Lower lobe of right lung (tissue), 2 donors: ENCODE measurements around the gene C4orf36. TPM values are rescaled to one million over a fixed set of nuclear protein-coding genes. Genes with fewer than 3 reads are reported as not detected.
A peak's percentile ranks its signal among the peaks of the same experiment; 100 is the strongest.

ENCODE experiments used
- ATAC-seq, 2 donors: fragments of 200-7000 bp; cut with Tn5 transposase; one replicate each; pipeline ENCODE4 v1.9.1; 2020 to 2022; ENCODE audit warnings: mild to moderate bottlenecking in 2 of 2, moderate library complexity in 2 of 2
- DNase-seq: peaks from one replicate; pipeline ENCODE4 v3.0.0-alpha.2; 2020
- H3K27ac ChIP-seq: fragments of 200-600 bp; one replicate; pipeline ENCODE4 v1.8.0; 2022
- H3K27me3 ChIP-seq: fragments of 200-600 bp; one replicate; pipeline ENCODE4 v1.8.0; 2022; ENCODE audit warnings: low read depth
- H3K36me3 ChIP-seq: fragments of 200-600 bp; one replicate; pipeline ENCODE4 v1.8.0; 2022; ENCODE audit warnings: mild to moderate bottlenecking
- H3K4me1 ChIP-seq: fragments of 200-600 bp; one replicate; pipeline ENCODE4 v1.8.0; 2022
- H3K4me3 ChIP-seq: fragments of 200-600 bp; one replicate; pipeline ENCODE4 v1.8.0; 2022; ENCODE audit warnings: mild to moderate bottlenecking
- H3K9me3 ChIP-seq: fragments of 200-600 bp; one replicate; pipeline ENCODE4 v1.8.0; 2022
- intact Hi-C: fragments of 100-400 bp; cut with DNase I; formaldehyde crosslinking; loops from one replicate; pipeline ENCODE4 v1.11.0; 2022
- total RNA-seq: library from RNA; stranded (reverse); fragmentation: NEBNext Ultra II Directional; extraction: Animal tissue kit (Norgen Biotek cat#: 25700); gene quantifications from one replicate; pipeline ENCODE4 v1.2.1, GENCODE V29; 2021
- TF ChIP-seq, protein P1 (sequence below): fragments of 200-600 bp; IDR thresholded peaks from one replicate; pipeline ENCODE4 v1.8.0; 2022; ENCODE audit warnings: antibody characterized with exemption, mild to moderate bottlenecking
- donor health status: DM: no; HTN: yes; CAD: no; lungs with severe emphysema.

Gene C4orf36
- total RNA-seq, 1 donor from 2014 or later, result 1.6 TPM

GRCh38 chr4:86841309-86841708 is 50.9 kb downstream of the C4orf36 start:
- Histone ChIP-seq H3K36me3 (no peaks in the 10 kb centered on the region), H3K27me3 (no peaks in the 10 kb centered on the region), H3K27ac (no peak overlapping the region), H3K9me3 (no peaks in the 10 kb centered on the region), H3K4me3 (no peak overlapping the region), H3K4me1 (no peaks in the 10 kb centered on the region)
- TF ChIP-seq, protein P1, sequence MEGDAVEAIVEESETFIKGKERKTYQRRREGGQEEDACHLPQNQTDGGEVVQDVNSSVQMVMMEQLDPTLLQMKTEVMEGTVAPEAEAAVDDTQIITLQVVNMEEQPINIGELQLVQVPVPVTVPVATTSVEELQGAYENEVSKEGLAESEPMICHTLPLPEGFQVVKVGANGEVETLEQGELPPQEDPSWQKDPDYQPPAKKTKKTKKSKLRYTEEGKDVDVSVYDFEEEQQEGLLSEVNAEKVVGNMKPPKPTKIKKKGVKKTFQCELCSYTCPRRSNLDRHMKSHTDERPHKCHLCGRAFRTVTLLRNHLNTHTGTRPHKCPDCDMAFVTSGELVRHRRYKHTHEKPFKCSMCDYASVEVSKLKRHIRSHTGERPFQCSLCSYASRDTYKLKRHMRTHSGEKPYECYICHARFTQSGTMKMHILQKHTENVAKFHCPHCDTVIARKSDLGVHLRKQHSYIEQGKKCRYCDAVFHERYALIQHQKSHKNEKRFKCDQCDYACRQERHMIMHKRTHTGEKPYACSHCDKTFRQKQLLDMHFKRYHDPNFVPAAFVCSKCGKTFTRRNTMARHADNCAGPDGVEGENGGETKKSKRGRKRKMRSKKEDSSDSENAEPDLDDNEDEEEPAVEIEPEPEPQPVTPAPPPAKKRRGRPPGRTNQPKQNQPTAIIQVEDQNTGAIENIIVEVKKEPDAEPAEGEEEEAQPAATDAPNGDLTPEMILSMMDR, result no peak
- ATAC-seq (no peak), DNase-seq (no peak)
- intact Hi-C loops, result no loop called here

- ATAC-seq, result no peak
- H3K4me3 ChIP-seq, result no peak overlapping the region
- no peak overlapping the region for H3K27ac ChIP-seq
- no peaks in the 10 kb centered on the region for H3K4me1 ChIP-seq
- H3K9me3 ChIP-seq, result no peaks in the 10 kb centered on the region
- DNase-seq, result no peak
- no peaks in the 10 kb centered on the region for H3K36me3 ChIP-seq
- H3K27me3 ChIP-seq, result no peaks in the 10 kb centered on the region
- TF ChIP-seq, protein P1, result no peak
- intact Hi-C loops, result no loop called here
Observed at GRCh38 chr4:86840858-86841257, 51.4 kb downstream of the C4orf36 start.

DNA sequence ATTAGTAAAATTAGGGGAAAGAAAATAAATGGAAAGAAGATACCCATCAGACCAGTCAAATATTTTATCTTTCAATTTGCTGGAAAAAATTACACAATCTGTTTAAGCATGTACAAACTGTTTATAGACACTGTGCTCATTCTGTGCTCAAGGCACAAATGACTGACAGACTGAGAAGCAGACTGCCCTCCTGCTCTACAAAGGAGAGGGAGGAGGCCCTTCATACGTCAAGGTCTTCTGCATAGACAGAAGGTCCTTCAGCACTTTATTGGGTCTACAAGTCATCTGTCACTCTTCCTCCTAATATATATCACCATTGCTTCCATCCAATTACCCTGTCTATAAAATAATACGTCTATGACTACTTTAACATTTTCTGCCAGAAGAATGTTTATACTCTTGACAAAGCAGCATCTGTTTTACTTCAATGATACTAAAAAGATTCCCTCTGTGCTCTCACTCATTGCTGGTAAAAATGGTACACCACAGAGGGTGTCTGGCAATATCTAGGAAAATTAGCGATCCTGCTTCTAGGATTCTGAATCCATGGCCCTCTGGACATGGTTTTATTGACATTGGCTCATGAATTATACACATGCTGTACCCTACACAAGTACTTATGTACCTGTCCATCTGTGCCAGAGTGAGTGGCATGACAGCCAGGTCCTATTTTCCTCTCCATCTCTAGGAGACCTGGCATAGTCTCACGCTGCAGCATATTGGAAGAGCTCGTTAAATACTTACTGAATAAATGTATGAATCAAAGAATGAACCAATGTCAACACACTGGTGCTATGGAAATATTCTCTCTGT is 54.3 kb downstream of the C4orf36 start:
- no peak for DNase-seq
- H3K27me3 ChIP-seq, result no peaks in the 10 kb centered on the region
- H3K4me1 ChIP-seq, result no peaks in the 10 kb centered on the region
- no peak overlapping the region for H3K27ac ChIP-seq
- TF ChIP-seq, protein P1, result no peak
- peak in 1 of 2 donors; percentile 52 for ATAC-seq
- H3K36me3 ChIP-seq, result no peaks in the 10 kb centered on the region
- H3K4me3 ChIP-seq, result no peak overlapping the region
- no peaks in the 10 kb centered on the region for H3K9me3 ChIP-seq
- intact Hi-C loops, result no loop called here

DNA sequence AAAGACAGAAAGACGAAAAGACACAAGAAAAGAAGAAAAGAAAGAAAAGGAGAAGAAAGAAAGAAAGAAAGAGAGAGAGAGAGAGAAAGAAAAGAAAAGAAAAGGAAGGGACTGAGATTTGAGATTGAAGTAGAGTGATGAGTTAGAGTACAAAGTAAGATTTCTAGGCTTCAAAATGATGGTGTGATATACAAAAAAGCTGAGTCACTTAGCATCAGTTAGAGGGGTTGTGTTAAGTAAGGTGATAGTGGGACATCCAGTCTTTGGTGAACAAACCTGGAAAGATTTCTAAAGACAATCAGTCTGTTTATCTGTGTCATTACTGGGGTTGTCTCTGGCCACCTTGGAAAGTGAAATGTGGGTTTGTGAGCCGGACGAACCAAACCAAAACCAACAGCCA is 56.5 kb downstream of the C4orf36 start:
- DNase-seq (no peak), ATAC-seq (no peak)
- no peaks in the 10 kb centered on the region for H3K27me3 ChIP-seq
- H3K9me3 ChIP-seq, result no peaks in the 10 kb centered on the region
- H3K27ac ChIP-seq, result no peak overlapping the region
- TF ChIP-seq, protein P1, result no peak
- no peaks in the 10 kb centered on the region for H3K36me3 ChIP-seq
- no peaks in the 10 kb centered on the region for H3K4me1 ChIP-seq
- intact Hi-C loops, result no loop called here
- no peak overlapping the region for H3K4me3 ChIP-seq

DNA sequence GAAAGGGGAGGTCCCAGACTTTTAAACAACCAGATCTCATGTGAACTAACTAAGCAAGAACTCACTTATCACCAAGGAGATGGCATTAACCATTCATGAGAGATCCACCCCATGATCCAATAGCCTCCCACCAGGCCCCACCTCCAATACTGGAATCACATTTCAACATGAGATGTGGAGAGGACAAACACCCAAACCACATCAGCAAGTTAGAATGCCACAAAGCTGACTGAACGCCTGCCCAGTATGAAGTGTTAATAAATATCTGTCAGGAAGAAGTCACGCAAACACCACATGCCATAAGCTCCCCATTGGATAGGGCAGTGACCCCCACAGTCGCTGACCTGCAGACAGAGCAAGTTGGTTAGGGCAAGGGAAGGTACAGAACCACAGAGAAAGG is 57.3 kb downstream of the C4orf36 start:
- Histone ChIP-seq H3K27me3 (no peaks in the 10 kb centered on the region), H3K9me3 (no peaks in the 10 kb centered on the region), H3K4me3 (no peak overlapping the region), H3K27ac (no peak overlapping the region), H3K36me3 (no peaks in the 10 kb centered on the region), H3K4me1 (no peaks in the 10 kb centered on the region)
- TF ChIP-seq, protein P1, result no peak
- intact Hi-C loops, result no loop called here
- no peak for ATAC-seq
- DNase-seq, result no peak
